Astrocyte (in vitro differentiated cells and primary cell): ENCODE data around the gene CD8B2.

Experiments
- EZH2 ChIP-seq: IDR thresholded peaks from 2 replicates; pipeline ENCODE4 v1.6.1; 2012; ENCODE audit warnings: mild to moderate bottlenecking, low read length, inconsistent platforms; ENCODE audit not compliant: insufficient read depth
- TF ChIP-seq, protein P1 (sequence below): IDR thresholded peaks from 2 replicates; pipeline ENCODE4 v1.5.1; 2011; ENCODE audit warnings: low read depth, mild to moderate bottlenecking, inconsistent platforms, low read length, moderate library complexity; ENCODE audit not compliant: insufficient read depth

DNA sequence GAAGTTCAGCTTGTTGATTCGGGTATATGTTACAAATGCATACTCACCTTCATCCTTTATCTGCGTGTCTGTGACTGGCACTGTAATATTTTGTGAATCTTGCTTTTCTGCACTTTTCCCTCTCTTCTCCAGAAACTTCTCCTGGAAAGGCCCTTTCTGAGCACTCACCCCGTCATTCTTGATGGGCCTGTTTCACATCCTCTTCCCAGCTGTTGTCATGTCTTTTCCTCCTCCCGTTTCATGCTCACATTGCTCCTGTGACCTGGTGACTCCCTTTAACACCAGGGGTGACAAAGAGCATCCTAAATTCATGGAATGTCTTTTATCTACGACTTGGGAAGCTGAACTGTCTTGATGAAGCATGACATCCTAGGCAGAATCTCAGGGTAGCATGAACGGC lies 65.8 kb downstream of the CD8B2 start:
- no peak for TF ChIP-seq EZH2
- TF ChIP-seq, protein P1, sequence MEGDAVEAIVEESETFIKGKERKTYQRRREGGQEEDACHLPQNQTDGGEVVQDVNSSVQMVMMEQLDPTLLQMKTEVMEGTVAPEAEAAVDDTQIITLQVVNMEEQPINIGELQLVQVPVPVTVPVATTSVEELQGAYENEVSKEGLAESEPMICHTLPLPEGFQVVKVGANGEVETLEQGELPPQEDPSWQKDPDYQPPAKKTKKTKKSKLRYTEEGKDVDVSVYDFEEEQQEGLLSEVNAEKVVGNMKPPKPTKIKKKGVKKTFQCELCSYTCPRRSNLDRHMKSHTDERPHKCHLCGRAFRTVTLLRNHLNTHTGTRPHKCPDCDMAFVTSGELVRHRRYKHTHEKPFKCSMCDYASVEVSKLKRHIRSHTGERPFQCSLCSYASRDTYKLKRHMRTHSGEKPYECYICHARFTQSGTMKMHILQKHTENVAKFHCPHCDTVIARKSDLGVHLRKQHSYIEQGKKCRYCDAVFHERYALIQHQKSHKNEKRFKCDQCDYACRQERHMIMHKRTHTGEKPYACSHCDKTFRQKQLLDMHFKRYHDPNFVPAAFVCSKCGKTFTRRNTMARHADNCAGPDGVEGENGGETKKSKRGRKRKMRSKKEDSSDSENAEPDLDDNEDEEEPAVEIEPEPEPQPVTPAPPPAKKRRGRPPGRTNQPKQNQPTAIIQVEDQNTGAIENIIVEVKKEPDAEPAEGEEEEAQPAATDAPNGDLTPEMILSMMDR: no peak
